Duodenal mucosa (tissue), 2 donors: ENCODE results near the gene DAP.
"Not testable (repeated sequence)": the region's sequence is repeated elsewhere in the genome, so short reads cannot be mapped to it uniquely, and the experiment has no call there.

Experiments
- H3K27ac ChIP-seq: one replicate; pipeline ENCODE4 v1.7.0; 2013; ENCODE audit warnings: low read depth, low read length
- H3K27me3 ChIP-seq, 2 donors: one replicate each; pipeline ENCODE4 v1.7.0; 2013; ENCODE audit warnings: low read length in 2 of 2, control low read depth in 1 of 2; ENCODE audit not compliant: insufficient read depth in 2 of 2, control insufficient read depth in 1 of 2
- H3K36me3 ChIP-seq, 2 donors: one replicate each; pipeline ENCODE4 v1.7.0; 2013; ENCODE audit warnings: low read length in 2 of 2, control low read depth in 1 of 2; ENCODE audit not compliant: insufficient read depth in 2 of 2, control insufficient read depth in 1 of 2
- H3K4me1 ChIP-seq, 2 donors: one replicate each; pipeline ENCODE4 v1.7.0; 2013; ENCODE audit warnings: low read length in 2 of 2, control low read depth in 1 of 2; ENCODE audit not compliant: insufficient read depth in 2 of 2, control insufficient read depth in 1 of 2
- H3K4me3 ChIP-seq, 2 donors: one replicate each; pipeline ENCODE4 v1.7.0; 2013; ENCODE audit warnings: low read length in 2 of 2, low read depth in 1 of 2
- H3K9ac ChIP-seq, 2 donors: one replicate each; pipeline ENCODE4 v1.7.0; 2013; ENCODE audit warnings: low read length in 2 of 2, low read depth in 1 of 2
- H3K9me3 ChIP-seq, 2 donors: one replicate each; pipeline ENCODE4 v1.7.0; 2013; ENCODE audit warnings: low read length in 2 of 2, control low read depth in 1 of 2; ENCODE audit not compliant: control insufficient read depth in 1 of 2

Gene DAP

DNA sequence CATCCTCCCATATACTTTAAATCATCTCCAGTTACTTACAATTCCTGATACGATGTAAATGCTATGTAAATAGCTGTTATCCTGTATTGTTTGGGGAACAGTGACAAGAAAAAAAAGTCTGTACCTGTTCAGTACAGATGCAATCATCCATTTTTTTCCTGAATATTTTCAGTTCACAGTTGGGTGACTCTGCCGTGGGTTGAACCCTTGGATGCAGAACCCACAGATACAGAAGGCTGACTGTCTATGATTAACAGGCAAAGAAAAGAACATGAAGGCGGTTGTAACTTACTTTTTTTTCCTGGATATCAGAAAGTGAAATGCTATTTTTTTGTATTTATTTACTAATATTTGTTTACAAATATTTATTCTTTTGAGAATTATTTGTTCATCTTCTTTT, 33.2 kb downstream of the DAP start:
- peaks cover 10 to 24% of the 10 kb centered on the region in 2 donors for H3K4me1 ChIP-seq
- no peak overlapping the region for H3K9ac ChIP-seq
- no peak overlapping the region for H3K27ac ChIP-seq
- no peaks in the 10 kb centered on the region for H3K27me3 ChIP-seq
- H3K36me3 ChIP-seq = peaks cover 5 to 40% of the 10 kb centered on the region in 2 donors
- no peaks in the 10 kb centered on the region for H3K9me3 ChIP-seq
- H3K4me3 ChIP-seq = no peak overlapping the region

DNA sequence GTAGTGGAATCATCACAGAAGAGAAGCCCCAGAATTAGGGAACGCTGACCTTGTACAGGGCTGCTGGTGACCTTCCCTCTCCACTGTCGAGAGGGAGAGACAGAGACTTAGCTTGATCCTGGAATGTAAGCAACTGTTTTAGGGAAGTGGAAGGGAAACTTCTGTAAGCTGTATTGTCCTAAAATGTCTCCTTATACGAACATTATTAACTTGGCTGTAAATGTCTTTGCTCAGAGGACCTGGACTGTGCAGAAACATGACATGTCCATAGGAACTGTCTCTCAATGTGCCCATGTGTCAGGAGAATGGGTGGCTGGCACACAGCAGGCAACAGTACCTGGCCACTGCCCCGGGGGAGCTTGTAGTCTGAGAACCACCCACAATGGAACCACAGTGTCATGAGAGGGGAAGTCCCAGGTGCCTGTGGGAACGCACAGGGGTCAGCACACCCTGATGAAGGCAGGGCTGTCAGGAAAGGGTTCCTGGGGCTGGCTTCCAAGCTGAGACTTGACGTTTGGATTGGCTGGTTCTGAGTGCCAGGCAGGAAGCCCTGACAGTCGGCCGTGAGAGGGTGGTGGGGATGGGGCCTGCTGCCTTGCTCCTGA, 34.0 kb downstream of the DAP start:
- Histone ChIP-seq H3K4me3 (no peak overlapping the region), H3K36me3 (peaks cover 2 to 32% of the 10 kb centered on the region in 2 donors), H3K4me1 (peaks cover 10 to 24% of the 10 kb centered on the region in 2 donors), H3K27ac (no peak overlapping the region), H3K9ac (no peak overlapping the region), H3K9me3 (no peaks in the 10 kb centered on the region), H3K27me3 (no peaks in the 10 kb centered on the region)

DNA sequence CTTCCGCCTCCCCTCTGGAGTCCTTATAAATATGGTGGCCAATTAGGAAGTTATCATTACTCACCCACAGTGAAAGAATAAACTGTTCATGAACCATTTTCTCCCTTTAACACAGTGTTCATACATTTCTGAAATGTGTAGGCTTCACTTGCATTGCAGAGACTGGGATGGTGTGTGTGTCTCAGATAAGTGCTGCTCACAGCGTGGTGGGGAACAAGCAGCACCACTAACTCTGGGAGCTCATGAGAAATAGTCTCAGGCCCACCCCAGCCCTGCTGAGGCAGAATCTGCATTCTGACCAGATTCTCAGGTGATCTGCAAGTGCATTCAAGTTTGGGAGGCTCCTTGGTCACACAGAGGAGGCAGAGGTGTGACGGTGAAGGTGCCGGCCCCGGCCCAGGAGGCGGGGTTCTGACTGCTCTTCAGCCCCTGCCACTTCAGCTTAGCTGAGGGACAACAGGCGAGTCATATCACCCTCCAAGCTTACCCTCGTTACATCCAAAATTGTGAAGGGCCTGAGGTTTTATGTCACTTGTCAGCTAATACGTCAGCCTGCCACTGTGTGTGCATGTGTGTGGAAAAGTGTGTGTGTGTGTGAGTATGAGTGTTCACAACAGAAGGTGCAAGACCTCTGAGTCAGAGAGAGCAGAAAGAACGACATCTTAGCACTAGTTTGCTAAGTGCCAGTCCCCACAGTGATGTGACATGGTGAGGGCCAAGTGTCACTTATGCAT, 34.7 kb downstream of the DAP start:
- H3K27ac ChIP-seq = no peak overlapping the region
- H3K4me1 ChIP-seq = peaks cover 10 to 24% of the 10 kb centered on the region in 2 donors
- H3K9me3 ChIP-seq = no peaks in the 10 kb centered on the region
- H3K9ac ChIP-seq = no peak overlapping the region
- no peaks in the 10 kb centered on the region for H3K27me3 ChIP-seq
- H3K4me3 ChIP-seq = no peak overlapping the region
- H3K36me3 ChIP-seq = peaks cover 0 to 31% of the 10 kb centered on the region in 2 donors

DNA sequence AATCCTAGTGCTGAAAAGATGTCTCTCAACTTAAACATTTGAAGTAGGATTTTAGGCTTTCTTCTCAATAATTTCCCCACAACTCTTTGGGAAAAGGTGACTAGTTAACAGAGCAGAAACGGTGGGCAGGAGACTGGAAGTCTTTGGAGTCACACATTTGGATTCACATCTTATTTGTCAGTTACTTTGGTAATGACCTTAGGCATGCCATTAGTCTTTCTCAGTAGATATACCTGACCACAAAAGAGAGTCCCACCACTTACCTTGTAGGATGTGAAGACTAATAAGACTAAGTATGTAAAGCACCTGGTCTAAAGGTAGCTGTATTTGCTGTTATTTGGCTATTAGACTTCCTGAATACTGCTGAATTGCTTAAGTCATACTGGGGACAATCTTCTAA, 35.4 kb downstream of the DAP start:
- Histone ChIP-seq H3K27ac (peak overlapping the region; percentile 53), H3K9ac (no peak overlapping the region), H3K36me3 (peaks cover 0 to 36% of the 10 kb centered on the region in 2 donors), H3K4me1 (peaks cover 10 to 24% of the 10 kb centered on the region in 2 donors), H3K9me3 (no peaks in the 10 kb centered on the region), H3K27me3 (no peaks in the 10 kb centered on the region), H3K4me3 (no peak overlapping the region)

DNA sequence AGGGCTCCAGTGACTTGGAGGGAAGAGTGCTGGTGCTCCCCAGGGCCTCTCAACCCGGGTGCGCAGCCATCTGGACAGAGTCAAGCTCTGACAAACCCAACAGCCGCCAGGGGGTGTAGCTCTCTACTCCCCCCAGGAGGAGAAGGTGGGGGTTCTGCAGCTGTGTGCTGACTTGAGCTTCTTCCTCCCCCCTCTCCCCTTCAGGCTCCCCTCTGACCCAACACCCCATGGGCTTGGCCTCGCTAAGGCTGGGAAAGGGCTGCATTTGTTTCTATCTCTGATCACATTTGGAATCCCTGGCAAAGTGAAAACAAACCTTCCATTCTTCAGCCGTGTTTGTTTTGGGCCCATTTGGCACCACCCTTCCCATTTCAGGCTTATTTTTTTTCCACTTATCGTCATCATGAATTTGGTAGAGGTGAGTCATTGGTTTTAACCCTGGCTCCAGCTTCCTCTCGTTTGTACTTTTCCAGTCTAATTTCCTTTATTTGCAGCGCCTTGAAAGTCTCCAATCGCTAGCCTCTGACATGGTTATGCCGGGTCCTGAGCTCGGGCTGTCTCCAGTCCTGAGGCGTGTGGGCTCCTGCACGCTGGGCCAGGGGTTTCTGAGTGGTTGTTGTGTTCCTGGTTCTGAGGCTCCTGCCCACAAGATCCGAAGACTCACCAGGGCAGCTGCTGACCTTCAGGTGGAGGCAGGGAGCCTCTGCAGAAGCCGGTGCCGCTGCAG, 36.1 kb downstream of the DAP start:
- peak overlapping the region in 1 of 2 donors; percentile 16 for H3K4me3 ChIP-seq
- H3K36me3 ChIP-seq = peaks cover 0 to 41% of the 10 kb centered on the region in 2 donors
- no peaks in the 10 kb centered on the region for H3K27me3 ChIP-seq
- H3K9me3 ChIP-seq = no peaks in the 10 kb centered on the region
- peak overlapping the region in 1 of 2 donors; percentile 13 for H3K9ac ChIP-seq
- H3K4me1 ChIP-seq = peaks cover 9 to 24% of the 10 kb centered on the region in 2 donors
- peak overlapping the region; percentile 53 for H3K27ac ChIP-seq

DNA sequence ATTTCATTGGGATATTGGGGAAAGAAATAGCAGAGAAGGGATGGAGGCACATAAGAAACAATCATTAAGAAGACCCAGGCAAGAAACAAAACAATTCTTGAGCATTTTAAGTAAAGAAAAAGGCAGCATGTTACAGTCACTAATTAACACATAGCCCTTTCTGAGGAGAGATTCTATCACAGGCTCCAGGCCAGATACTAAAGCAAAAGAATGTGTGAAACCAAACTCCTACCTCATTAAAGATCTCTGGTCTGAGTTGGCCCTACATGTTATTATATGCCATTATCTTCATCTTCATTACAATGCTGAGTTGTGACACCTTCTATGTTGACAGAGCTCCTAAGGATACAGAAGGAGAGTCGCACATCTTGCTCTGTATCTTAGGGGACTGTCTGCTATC, 37.5 kb downstream of the DAP start:
- H3K9me3 ChIP-seq = no peaks in the 10 kb centered on the region
- H3K4me1 ChIP-seq = peaks cover 3 to 24% of the 10 kb centered on the region in 2 donors
- H3K36me3 ChIP-seq = peaks cover 0 to 34% of the 10 kb centered on the region in 2 donors
- H3K27me3 ChIP-seq = no peaks in the 10 kb centered on the region
- H3K4me3 ChIP-seq = no peak overlapping the region
- H3K27ac ChIP-seq = no peak overlapping the region
- no peak overlapping the region for H3K9ac ChIP-seq

DNA sequence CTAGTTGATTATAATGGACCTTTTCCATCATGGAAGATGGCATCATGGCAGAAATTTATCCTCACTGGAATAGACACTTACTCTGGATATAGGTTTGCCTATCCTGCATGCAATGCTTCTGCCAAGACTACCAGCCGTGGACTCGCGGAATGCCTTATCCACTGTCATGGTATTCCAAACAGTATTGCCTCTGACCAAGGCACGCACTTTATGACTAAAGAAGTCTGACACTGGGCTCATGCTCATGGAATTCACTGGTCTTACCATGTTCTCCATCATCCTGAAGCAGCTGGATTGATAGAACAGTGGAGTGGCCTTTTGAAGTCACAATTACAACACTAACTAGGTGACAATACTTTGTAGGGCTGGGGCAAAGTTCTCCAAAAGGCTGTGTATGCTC, 40.3 kb downstream of the DAP start:
- not testable (repeated sequence) for H3K27ac ChIP-seq, H3K9me3 ChIP-seq, H3K9ac ChIP-seq, H3K4me3 ChIP-seq, H3K27me3 ChIP-seq
- peaks cover 0 to 25% of the 10 kb centered on the region in 2 donors for H3K36me3 ChIP-seq
- peaks cover 3 to 13% of the 10 kb centered on the region in 2 donors for H3K4me1 ChIP-seq

DNA sequence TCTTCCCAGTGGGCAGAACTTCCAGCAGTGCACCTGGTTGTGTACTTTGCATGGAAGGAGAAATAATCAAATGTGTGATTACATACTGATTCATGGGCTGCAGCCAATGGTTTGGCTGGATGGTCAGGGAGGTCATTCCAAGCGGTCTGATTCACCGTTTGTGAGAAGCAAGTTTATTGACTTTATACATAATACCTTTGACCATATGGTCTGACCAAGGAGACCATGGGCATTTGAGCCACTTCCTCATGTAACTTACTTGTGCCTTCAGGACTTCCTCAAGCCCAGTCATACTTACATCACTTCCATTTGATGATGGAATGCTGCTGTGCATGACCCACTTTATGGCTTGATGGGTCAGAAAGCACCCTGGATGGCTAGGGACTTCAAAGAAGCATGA, 41.1 kb downstream of the DAP start:
- no peaks in the 10 kb centered on the region for H3K9me3 ChIP-seq
- no peak overlapping the region for H3K4me3 ChIP-seq
- H3K27ac ChIP-seq = no peak overlapping the region
- no peak overlapping the region for H3K9ac ChIP-seq
- H3K4me1 ChIP-seq = peaks cover 3 to 5% of the 10 kb centered on the region in 2 donors
- peaks cover 0 to 33% of the 10 kb centered on the region in 2 donors for H3K36me3 ChIP-seq
- no peaks in the 10 kb centered on the region for H3K27me3 ChIP-seq

DNA sequence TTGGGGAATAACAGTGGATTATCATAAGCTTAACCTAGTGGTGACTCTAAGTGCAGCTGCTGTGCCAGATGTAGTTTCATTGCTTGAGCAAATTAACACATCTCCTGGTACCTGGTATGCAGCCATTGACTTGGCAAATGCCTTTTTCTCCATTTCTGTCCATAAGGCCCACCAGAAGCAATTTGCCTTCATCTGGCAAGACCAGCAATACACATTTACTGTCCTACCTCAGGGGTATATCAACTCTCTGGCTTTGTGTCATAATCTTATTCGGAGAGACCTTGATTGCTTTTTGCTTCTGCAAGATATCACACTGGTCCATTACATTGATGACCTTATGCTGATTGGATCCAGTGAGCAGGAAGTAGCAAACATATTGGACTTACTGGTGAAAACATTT, 42.4 kb downstream of the DAP start:
- H3K9ac ChIP-seq, H3K4me1 ChIP-seq: not testable (repeated sequence)

DNA sequence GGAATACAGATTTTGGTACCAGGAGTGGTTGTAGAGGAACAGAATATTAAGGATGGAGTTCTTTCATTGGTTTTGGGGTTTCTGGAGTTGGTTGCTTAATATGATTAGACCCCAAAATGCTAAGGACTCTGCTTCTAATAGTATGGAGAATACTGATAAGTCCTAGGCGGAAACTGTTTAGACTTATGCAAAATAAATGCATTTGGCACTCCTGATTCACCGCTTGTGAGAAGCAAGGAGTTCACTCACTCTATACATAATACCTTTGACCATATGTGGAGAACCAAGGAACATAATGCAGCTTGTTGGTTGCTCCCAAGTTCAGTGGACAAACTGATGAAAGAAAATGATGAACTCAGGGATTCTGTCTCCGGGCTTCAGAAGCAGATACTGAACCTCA, 44.2 kb downstream of the DAP start:
- not testable (repeated sequence) for H3K4me3 ChIP-seq
- H3K36me3 ChIP-seq = peaks cover 0 to 45% of the 10 kb centered on the region in 2 donors

More for the DNA sequence above, 42.4 kb downstream of the DAP start:
- H3K9me3 ChIP-seq, H3K4me3 ChIP-seq, H3K27me3 ChIP-seq, H3K27ac ChIP-seq: not testable (repeated sequence)
- H3K36me3 ChIP-seq = peaks cover 0 to 40% of the 10 kb centered on the region in 2 donors

More for the DNA sequence above, 44.2 kb downstream of the DAP start:
- H3K9ac ChIP-seq, H3K9me3 ChIP-seq, H3K27ac ChIP-seq, H3K27me3 ChIP-seq: not testable (repeated sequence)
- H3K4me1 ChIP-seq = peaks cover 12 to 17% of the 10 kb centered on the region in 2 donors
